K562 (cell line): ENCODE data around the gene ADCYAP1. TPM values are rescaled to one million over a fixed set of nuclear protein-coding genes. Genes with fewer than 3 reads are reported as not detected.

Experiments used
- CHD7 ChIP-seq: fragments of 200-600 bp; sonication (generic); IDR thresholded peaks from one replicate; pipeline ENCODE4 v1.6.1; 2012; ENCODE audit warnings: mild to moderate bottlenecking, low read depth, low read length, inconsistent platforms
- CREB3L1 ChIP-seq: fragments of 450-650 bp; IDR thresholded peaks from 2 replicates; pipeline ENCODE4 v1.6.1; 2014; ENCODE audit warnings: low read depth, mild to moderate bottlenecking, moderate library complexity, borderline replicate concordance
- GTF2B ChIP-seq: IDR thresholded peaks from 2 replicates; pipeline ENCODE4 v1.6.1; 2011; ENCODE audit not compliant: insufficient read length; ENCODE audit errors: extremely low read depth
- HBP1 ChIP-seq: fragments of 450-650 bp; formaldehyde crosslinking; IDR thresholded peaks from 2 replicates; pipeline ENCODE4 v1.4.0; 2022; ENCODE audit warnings: missing genetic modification characterization
- KLF16 ChIP-seq: IDR thresholded peaks from 2 replicates; pipeline ENCODE4 v1.6.1; 2016; ENCODE audit warnings: antibody characterized with exemption
- MEIS2 ChIP-seq: fragments of 450-650 bp; IDR thresholded peaks from 2 replicates; pipeline ENCODE4 v1.6.1; 2014; ENCODE audit warnings: mild to moderate bottlenecking; ENCODE audit not compliant: partially characterized antibody
- NFIX ChIP-seq: fragments of 250-450 bp; sonication (Bioruptor Pico); IDR thresholded peaks from 2 replicates; pipeline ENCODE4 v1.4.0; 2020; ENCODE audit warnings: low read depth, mild to moderate bottlenecking, moderate library complexity
- PCBP1 ChIP-seq: fragments of 200-400 bp; formaldehyde crosslinking; IDR thresholded peaks from 2 replicates; pipeline ENCODE4 v1.6.1; 2018; ENCODE audit warnings: mild to moderate bottlenecking, low read depth, low read length; ENCODE audit not compliant: poor library complexity, severe bottlenecking
- POLR2H ChIP-seq: IDR thresholded peaks from 2 replicates; pipeline ENCODE4 v1.6.1; 2016; ENCODE audit warnings: missing genetic modification characterization, low read depth, mild to moderate bottlenecking, control low read depth, missing compliant biosample characterization, moderate library complexity
- ZFP36 ChIP-seq: fragments of 150-350 bp; IDR thresholded peaks from 2 replicates; pipeline ENCODE4 v1.6.1; 2018; ENCODE audit warnings: low read length, low read depth; ENCODE audit not compliant: partially characterized antibody
- ZNF41 ChIP-seq: fragments of 250-450 bp; sonication (Bioruptor Pico); conservative IDR thresholded peaks from 2 replicates; pipeline ENCODE4 v1.4.0; 2020; ENCODE audit warnings: mild to moderate bottlenecking
- polyA plus RNA-seq, 8 experiments: library from polyadenylated mRNA; depleted of rRNA in 4 of 8; stranded (reverse) in 5 of 8; unstranded in 3 of 8; fragments of >200 nt; fragmentation: Nextera tagmentation in 2 of 8; fragmentation: Illumina TruSeq in 1 of 8; extraction: Ambion mirVana in 2 of 8; extraction: Trizol in 1 of 8; gene quantifications; 2 replicates each; pipeline versions ENCODE4 v1.2.1 to v1.2.3, GENCODE V29; 2011 to 2014; ENCODE audit warnings: inconsistent platforms in 1 of 8, missing spikeins in 1 of 8
- total RNA-seq, 7 experiments: library from RNA; depleted of rRNA in 6 of 7; stranded (reverse); fragments of >200 nt in 6 of 7; fragmentation: Illumina TruSeq in 2 of 7; extraction: Trizol in 2 of 7; gene quantifications; 2 replicates each; pipeline versions ENCODE4 v1.2.1 to v1.2.3, GENCODE V29; 2011 to 2021; ENCODE audit warnings: low replicate concordance in 1 of 7

Gene ADCYAP1
- total and polyA plus RNA-seq, 9 of the 15 experiments (the other 6 are each of a cell fraction or from before 2014, with no cell fraction given): 0.03 TPM; not detected in 8

GRCh38 chr18:908758-909724 is 4.4 kb downstream of the ADCYAP1 start (continued):
- no peak for TF ChIP-seq GTF2B
- TF ChIP-seq MEIS2: no peak
- TF ChIP-seq KLF16: no peak
- TF ChIP-seq CHD7: no peak
- TF ChIP-seq ZFP36: peak; percentile 15
- TF ChIP-seq ZNF41: no peak
- no peak for TF ChIP-seq HBP1 (CRISPR knock-in tag)
- TF ChIP-seq PCBP1: peak; percentile 41
- no peak for TF ChIP-seq NFIX (CRISPR knock-in tag)
- no peak for TF ChIP-seq POLR2H
- TF ChIP-seq CREB3L1: no peak
